ENCODE data around the gene CRADD. TPM values are rescaled to one million over a fixed set of nuclear protein-coding genes. Genes with fewer than 3 reads are reported as not detected.

The CRADD gene
- total RNA-seq, 1 experiment from 2014 or later: 7.6 TPM

- no peak overlapping the region for H3K4ac ChIP-seq (ENCODE audit: low read depth, low read length)
These were observed 176.7 kb downstream of the CRADD start for GRCh38 chr12:93853698-93854478.

More at GRCh38 chr12:93853698-93854478, 176.7 kb downstream of the CRADD start:
- no peak overlapping the region for H2AK5ac ChIP-seq (ENCODE audit: insufficient read length, low read length)
- no peak overlapping the region for H3K18ac ChIP-seq (ENCODE audit: insufficient read length, low read depth, low read length)
- DNase-seq: no peak
- no peak overlapping the region for H2BK12ac ChIP-seq (ENCODE audit: insufficient read length, low read depth, low read length)
- H3K23ac ChIP-seq (ENCODE audit: insufficient read length, low read depth, low read length): no peak overlapping the region
- no peak overlapping the region for H2AFZ ChIP-seq (ENCODE audit: low read length)
- no peaks in the 10 kb centered on the region for H4K20me1 ChIP-seq (ENCODE audit: control insufficient read depth, insufficient read depth, insufficient read length)
- H3K79me1 ChIP-seq (ENCODE audit: insufficient read depth, low read depth, low read length, poor library complexity, severe bottlenecking): no peaks in the 10 kb centered on the region
- no peak overlapping the region for H3T11ph ChIP-seq (ENCODE audit: low read length)
- no peak overlapping the region for H4K5ac ChIP-seq (ENCODE audit: insufficient read length, low read depth, low read length)
- H3K4me2 ChIP-seq (ENCODE audit: insufficient read depth, insufficient read length, low read length): no peak overlapping the region
- H4K8ac ChIP-seq (replicated peaks; ENCODE audit: insufficient read length, low read depth, low read length): peak overlapping the region; percentile 19
- no peak overlapping the region for H3K27ac ChIP-seq (ENCODE audit: insufficient read length, low read depth, low read length)
- H3K79me2 ChIP-seq (ENCODE audit: insufficient read depth, low read length): no peaks in the 10 kb centered on the region
- H3K9ac ChIP-seq (ENCODE audit: extremely low read depth, insufficient read length, low read length): no peak overlapping the region
- no CpG with 5 or more reads among the region's 17 CpGs for WGBS (ENCODE audit: extremely low coverage, insufficient read length, low lambda C conversion rate)
- no peak overlapping the region for H4K91ac ChIP-seq (ENCODE audit: insufficient read length, low read depth, low read length)
- no peak overlapping the region for H2BK20ac ChIP-seq (ENCODE audit: low read depth, low read length, poor library complexity, severe bottlenecking)
- Mint-ChIP-seq H3K4me3 (no peak overlapping the region), H3K4me1 (peaks cover 4 to 14% of the 10 kb centered on the region in 2 experiments), H3K9me3 (no peaks in the 10 kb centered on the region), H3K36me3 (ENCODE audit: insufficient read depth in 1 of 3, low read depth in 3 of 3) (no peaks in the 10 kb centered on the region), H3K27me3 (ENCODE audit: low read depth) (no peaks in the 10 kb centered on the region), H3K27ac (peak overlapping the region in 2 of 3 experiments; percentile 1 to 55; a peak in 2 of 7 replicates)
- H3K27me3 ChIP-seq (ENCODE audit: insufficient read depth, low read length): no peaks in the 10 kb centered on the region
- H3K14ac ChIP-seq (ENCODE audit: insufficient read depth, low read length): no peak overlapping the region
- no peak overlapping the region for H3K56ac ChIP-seq (ENCODE audit: insufficient read length, low read depth, low read length)
- no peak overlapping the region for H2BK120ac ChIP-seq (ENCODE audit: low read depth, low read length, poor library complexity, severe bottlenecking)
- TF ChIP-seq CTCF (conservative IDR thresholded peaks at IDR 0.05): no peak
- H3K4me1 ChIP-seq (ENCODE audit: insufficient read depth, low read length): 0 out of 2 replicates have a peak, but pooled peaks cover 2% of the 10 kb centered on the region
- no peak overlapping the region for H2BK5ac ChIP-seq (ENCODE audit: insufficient read length, low read length)
- H2BK15ac ChIP-seq (ENCODE audit: low read depth, low read length): no peak overlapping the region
- no peaks in the 10 kb centered on the region for H3K23me2 ChIP-seq (ENCODE audit: insufficient read length, low read depth, low read length, poor library complexity, severe bottlenecking)
- no peaks in the 10 kb centered on the region for H3K9me3 ChIP-seq (ENCODE audit: control insufficient read depth, low read depth, low read length)

Measured in H9 (cell line).